ENCODE results near the gene PALM2AKAP2.

The PALM2AKAP2 gene

GRCh38 chr9:109826559-109826958, 46.6 kb downstream of the PALM2AKAP2 start:
- in situ Hi-C loops (cut with HindIII; ENCODE audit: low sequenced_read_pairs): no loop called here
- DNase-seq (ENCODE audit: low read depth, low spot score): no peak
- TF ChIP-seq CTCF (IDR thresholded peaks at IDR 0.05; ENCODE audit: low read depth, low read length): no peak
- H3K4me3 ChIP-seq (ENCODE audit: low read depth, low read length): no peak overlapping the region

GRCh38 chr9:109828254-109828653, 48.3 kb downstream of the PALM2AKAP2 start:
- DNase-seq (ENCODE audit: low read depth, low spot score): no peak
- no peak overlapping the region for H3K4me3 ChIP-seq (ENCODE audit: low read depth, low read length)
- in situ Hi-C loops (cut with HindIII; ENCODE audit: low sequenced_read_pairs): no loop called here
- no peak for TF ChIP-seq CTCF (IDR thresholded peaks at IDR 0.05; ENCODE audit: low read depth, low read length)
